ENCODE data around the gene LPCAT3.
A peak's percentile ranks its signal among the peaks of the same experiment; 100 is the strongest.

The LPCAT3 gene

GRCh38 chr12:6962285-6963015, 55.8 kb downstream of the LPCAT3 start:
- peak; percentile 85 for DNase-seq

GRCh38 chr12:6961695-6962284, 56.5 kb downstream of the LPCAT3 start:
- DNase-seq = peak; percentile 88

GRCh38 chr12:6961278-6961694, 57.0 kb downstream of the LPCAT3 start:
- no peak for DNase-seq

GRCh38 chr12:6960593-6961277, 57.5 kb downstream of the LPCAT3 start:
- DNase-seq = no peak

GRCh38 chr12:6959805-6960592, 58.3 kb downstream of the LPCAT3 start:
- DNase-seq = no peak

- no peak for DNase-seq
Observed at GRCh38 chr12:6959058-6959804, 59.0 kb downstream of the LPCAT3 start.

- DNase-seq = no peak
Observed at GRCh38 chr12:6958609-6959057, 59.6 kb downstream of the LPCAT3 start.

- DNase-seq = no peak
Observed at GRCh38 chr12:6957741-6958608, 60.3 kb downstream of the LPCAT3 start.

- DNase-seq = no peak
Observed at GRCh38 chr12:6957151-6957701, 61.0 kb downstream of the LPCAT3 start.

GRCh38 chr12:6956021-6956727, 62.1 kb downstream of the LPCAT3 start:
- no peak for DNase-seq

GRCh38 chr12:6955108-6956020, 62.9 kb downstream of the LPCAT3 start:
- no peak for DNase-seq

GRCh38 chr12:6954316-6955107, 63.8 kb downstream of the LPCAT3 start:
- DNase-seq = no peak

GRCh38 chr12:6953442-6954315, 64.6 kb downstream of the LPCAT3 start:
- no peak for DNase-seq

GRCh38 chr12:6952863-6953441, 65.3 kb downstream of the LPCAT3 start:
- DNase-seq = no peak

GRCh38 chr12:6952121-6952862, 66.0 kb downstream of the LPCAT3 start:
- no peak for DNase-seq

GRCh38 chr12:6951551-6952120, 66.6 kb downstream of the LPCAT3 start:
- DNase-seq = no peak
